HG02973 (cell line): ENCODE results near the gene GOT2.
"Not testable (repeated sequence)": the region's sequence is repeated elsewhere in the genome, so short reads cannot be mapped to it uniquely, and the experiment has no call there.

ENCODE experiments used
- ATAC-seq: cut with Tn5 transposase; IDR thresholded peaks from one replicate; pipeline ENCODE4 v1.9.1; 2021; ENCODE audit warnings: moderate library complexity; ENCODE audit not compliant: unreplicated experiment

GOT2 gene

DNA sequence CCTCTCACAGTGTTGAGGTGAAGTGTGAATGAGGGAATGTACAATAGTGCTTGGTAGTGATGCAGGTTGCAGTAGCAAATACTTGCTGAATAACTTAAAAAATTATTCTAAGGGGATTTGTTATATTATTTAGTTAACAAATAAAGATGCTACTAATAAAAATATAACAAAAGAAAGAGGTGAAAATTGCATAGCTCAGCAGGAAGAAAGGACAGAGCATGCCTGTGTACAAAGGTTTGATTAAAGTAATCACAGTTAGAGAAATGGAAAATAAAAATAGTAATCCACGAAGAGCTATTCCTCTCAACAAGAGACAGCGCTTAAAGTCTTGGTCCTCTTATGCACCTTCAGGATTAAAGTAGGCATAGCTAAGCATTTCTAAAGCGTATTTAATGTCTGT, 11.0 kb downstream of the GOT2 start:
- no peak for ATAC-seq

DNA sequence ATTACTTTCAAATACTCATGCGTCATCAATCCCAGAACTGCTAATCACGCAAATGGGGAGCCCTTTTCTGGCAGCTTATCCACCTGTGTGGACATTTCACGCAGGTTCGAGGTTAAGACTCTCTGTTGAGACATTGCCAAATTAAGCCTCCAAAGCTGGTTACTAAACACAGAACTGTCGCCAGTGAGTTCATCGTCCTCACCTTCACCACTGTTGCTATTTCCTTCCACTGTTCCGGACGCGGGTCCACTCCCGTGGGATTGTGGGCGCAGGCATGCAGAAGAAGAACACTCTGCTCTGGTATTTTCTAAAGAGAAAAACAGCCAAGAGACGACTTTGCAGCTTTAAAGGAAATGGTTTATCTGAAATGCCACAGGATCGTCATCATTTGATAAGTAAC, 16.1 kb downstream of the GOT2 start:
- ATAC-seq: no peak

DNA sequence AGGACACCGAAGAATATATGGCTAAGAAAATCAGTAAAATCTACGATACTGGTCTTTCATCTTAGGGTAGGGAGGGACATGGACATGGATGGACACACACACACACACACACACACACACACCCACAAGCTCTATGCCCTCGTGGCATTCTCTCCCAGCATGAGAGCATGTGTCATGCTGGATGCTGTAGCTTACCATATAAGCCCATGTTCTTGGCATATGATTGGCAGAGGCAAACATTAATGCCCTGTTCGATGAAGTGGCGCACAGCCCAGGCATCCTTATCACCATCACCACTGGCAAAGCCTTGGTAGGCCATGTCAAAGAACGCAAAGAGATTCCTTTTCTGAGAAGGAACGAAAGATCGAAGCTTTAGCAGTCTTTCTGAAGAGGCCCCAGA, 17.6 kb downstream of the GOT2 start:
- ATAC-seq: no peak

DNA sequence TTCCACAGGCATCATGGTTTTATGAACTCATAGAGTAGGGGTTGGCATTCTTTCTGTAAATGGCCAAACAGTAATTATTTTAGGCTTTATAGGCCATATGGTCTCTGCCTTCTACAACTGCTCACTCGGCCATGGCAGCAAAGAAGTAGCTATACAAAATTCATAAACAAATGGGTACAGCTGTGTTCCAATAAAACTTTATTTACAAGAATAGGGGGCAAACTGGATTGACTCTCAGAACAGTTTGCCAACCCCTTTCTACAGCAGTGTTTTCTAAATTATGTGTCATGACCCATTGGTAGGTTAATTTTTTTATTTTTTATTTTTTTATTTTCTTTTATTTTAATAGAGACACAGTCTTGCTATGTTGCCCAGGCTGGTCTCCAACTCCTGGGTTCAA, 20.4 kb downstream of the GOT2 start:
- no peak for ATAC-seq

DNA sequence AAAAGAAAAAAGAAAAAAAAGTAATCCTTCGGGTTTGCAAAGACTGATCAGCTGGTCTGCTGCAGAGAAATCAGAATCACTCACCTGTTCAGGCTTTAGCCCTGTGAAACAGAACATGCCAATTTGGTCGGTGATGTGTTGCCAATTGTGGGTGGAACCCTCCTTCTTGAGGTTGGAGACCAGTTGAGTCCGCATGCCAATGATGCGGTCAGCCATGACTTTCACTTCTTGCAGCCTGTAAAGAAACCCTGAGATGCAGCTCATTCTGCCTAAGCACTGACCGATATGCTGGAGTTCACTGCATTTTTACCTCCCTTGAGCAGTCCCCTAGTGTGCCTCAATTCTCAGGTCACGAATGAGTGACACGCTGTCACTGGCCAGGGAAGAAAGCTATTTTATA, 24.8 kb downstream of the GOT2 start:
- ATAC-seq: no peak

DNA sequence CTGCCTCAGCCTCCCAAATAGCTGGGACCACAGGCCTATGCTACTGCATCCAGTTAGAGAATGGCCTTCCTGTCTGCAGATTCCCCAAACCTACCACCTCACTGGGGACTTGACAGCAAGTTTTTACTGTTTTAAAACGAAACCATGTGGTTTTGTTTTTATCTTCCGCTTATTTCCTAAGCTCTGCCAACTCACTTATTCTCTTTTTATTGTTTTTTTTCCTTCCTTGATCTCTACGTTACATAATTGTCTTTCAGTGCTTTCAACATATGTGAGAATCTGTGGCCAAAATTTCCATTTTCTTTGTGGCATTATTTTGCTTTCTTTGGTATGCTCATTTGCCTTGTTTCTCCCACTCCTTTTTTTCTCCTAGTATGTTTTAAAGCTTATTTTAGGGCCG, 35.0 kb downstream of the GOT2 start:
- no peak for ATAC-seq

DNA sequence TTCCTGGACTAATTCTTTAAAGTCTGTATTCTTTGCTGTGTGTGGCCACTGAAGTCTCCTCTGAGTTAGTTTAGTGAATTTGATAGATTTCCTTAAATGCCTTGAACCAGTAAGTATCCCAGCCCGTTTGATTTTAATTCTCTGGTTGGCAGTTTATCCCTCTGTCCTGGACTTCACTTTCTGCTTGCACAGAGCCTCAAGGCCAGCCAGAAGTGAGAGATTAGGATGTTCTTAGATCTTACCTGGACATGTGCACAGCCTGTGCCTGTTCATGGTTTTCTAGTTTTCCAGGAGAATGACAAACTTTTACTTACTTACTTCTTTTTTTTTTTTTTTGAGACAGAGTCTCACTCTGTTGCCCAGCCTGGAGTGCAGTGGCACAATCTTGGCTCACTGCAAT, 38.7 kb downstream of the GOT2 start:
- no peak for ATAC-seq

DNA sequence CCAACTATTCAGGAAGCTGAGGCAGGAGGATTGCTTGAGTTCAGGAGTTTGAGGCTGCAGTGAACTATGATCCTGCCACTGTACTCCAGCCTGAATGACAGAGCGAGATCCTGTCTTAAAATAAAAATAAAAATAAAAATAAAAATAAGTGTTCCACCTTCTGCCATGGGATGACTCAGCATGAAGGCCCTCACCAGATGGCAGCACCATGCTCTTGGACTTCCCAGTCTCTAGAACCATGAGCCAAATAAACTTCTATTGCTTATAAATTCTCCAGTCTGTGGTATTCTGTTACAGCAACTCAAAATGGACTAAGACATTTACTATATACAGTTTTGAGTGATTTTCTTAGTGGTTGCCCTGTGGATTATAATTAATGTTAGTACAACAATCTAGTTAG, 41.7 kb downstream of the GOT2 start:
- ATAC-seq: no peak

DNA sequence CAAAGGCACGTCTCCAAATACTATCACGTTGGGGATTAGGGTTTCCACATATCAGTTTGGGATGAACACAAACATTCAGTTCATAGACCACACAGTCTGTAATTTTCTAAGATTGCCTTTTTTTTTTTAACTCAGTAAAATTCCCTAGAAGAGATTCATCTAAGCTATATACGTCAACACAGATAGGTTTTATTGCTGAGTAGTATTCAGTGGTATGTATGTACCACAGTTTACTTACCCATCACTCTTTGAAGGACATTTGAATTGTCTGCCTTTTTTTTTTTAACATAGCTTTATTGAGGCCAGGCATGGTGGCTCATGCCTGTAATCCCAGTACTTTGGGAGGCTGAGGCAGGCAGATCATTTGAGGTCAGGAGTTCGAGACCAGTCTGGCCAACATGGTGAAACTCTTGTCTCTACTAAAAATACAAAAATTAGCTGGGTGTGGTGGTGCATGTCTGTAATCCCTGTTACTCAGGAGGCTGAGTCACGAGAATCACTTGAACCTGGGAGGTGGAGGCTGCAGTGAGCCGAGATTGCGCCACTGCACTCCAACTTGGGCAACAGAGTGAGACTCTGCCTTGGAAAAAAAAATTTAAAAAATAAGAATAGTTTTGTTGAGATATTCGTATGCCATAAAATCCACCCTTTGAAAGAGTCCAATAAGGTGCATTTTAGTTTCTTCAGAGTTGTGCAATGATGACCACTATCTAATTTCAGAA, 47.0 kb downstream of the GOT2 start:
- ATAC-seq: not testable (repeated sequence)

DNA sequence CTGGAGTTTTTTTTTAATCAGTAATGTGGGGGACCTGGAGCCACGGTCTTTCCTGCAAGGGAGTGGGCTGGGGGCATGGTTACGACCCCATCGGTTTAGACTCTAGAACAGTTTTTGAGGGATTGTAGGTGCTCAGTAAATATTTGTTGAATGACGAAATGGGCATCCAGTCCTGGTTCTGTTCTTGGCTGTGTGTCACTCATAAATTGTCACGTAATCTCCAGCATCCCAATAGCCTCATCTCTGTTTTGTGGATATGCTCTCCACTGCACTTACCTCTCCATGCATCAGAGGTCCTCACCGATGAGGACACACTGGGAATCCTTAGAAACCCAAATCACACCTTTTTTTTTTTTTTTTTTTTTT, 49.0 kb downstream of the GOT2 start:
- ATAC-seq: no peak

DNA sequence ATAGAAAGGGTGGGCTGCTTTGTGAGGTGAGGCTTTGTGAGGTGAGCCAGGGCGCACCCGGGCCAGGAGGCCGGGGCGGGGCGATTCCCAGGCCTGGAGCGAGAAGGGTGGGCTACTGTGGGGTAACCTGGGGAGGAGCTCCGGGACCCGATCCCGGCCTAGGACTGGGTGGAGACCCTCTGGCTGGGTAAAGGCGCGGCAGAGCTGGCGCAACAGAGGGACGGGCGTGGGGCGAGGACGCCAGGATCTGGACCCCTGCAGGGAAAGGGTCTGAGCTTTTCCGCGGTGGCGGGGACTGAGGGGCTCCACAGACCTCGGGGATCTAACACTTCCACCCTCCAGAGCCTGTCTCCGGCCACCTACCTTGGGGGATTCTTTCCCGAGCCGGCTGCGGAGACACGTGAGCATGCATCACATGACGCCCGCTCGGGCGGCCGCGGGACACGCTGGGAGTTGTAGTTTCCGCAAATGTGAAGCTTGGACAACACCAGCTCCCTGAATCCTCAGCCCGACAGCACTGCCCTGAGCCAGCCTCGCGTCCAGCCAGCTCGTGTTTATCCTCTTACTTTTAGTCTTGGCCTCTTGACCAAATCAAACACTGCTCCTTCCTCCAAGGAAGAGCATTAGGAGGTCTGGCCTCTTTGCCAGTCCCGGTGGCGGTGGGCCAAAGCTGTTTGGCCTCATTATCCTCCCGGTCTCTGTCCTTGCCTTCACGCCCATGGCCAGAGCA, 49.6 kb downstream of the GOT2 start, which contains the start of gene SLC38A7:
Gene SLC38A7, minus strand, starts transcription at position 417 of the 730 bp plus-strand sequence. CDS start 4,644 bp downstream, outside the sequence.
- ATAC-seq: peak; percentile 99

DNA sequence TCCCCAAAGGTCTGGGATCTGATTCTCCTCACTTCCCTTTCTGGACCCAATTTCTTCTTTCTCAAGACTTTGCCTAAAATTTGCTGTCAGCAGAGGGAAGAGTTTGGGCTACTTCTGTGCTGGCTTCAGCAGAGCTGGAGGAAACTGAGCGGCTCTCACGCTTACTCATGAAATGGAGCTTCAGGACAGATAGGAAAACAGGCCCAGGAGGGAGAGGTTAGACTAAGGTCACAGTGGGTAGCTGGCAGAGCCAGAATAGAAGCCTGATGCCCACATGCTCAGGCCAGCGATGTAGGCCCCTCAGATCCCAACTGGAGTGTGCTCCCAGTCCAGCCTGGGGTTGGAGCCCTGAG, 50.1 kb downstream of the GOT2 start:
- no peak for ATAC-seq

DNA sequence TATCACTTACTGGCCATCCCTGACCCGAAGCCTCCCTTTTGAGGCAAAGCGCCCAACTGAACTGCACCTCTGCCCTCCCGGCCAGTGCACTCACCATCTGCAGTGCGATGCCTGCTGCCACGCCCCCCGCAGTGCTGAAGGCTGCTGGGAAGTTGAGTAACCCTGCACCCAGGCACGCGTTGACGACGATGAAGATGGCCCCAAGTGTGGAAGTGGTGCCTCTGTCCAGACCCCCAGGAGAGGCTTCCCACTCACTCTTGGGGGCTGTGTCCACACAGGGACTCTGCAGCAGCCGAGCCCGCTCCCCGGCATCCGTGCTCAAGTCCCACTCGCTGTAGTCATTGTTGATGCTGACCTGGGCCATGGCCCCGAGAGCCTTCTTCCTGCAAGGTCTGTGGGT, 54.4 kb downstream of the GOT2 start:
- no peak for ATAC-seq

DNA sequence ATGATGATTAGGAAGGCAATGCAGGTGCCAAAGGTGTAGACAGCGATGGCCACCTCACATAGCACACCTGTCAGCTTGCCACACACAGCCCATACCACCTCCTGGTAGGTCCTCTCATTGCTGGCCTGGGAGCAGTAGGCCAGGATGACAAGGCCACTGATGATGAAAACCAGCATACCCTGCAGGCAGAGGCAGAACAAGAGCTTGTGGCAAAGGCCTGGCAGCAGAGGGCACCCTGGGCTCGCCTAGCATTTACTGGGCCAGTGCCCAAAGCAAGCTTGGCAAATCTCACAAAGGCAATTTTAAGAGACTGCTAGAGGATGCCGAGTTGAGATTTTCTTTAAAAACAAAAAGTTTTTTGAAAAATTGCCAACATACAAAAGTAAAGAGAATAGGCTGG, 55.4 kb downstream of the GOT2 start:
- ATAC-seq: no peak

DNA sequence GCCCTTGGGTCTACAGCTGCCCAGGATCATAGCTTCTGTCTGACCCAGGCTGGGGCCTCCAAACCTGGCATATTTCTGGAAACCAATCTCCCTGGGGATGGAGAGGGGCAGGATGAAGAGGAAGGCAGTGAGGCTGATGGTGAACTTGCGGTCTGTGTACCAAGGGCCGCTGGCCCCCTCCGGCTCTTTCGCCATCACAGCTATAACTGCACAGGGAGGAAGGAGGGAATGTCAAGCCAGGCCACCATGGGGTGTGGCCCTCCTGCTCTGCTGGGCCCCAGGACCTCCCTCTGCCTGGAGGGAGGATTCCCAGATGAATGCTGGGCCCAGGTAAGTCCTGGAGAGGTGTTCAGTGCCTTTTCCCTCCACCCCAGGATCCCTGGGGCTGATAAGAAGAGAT, 55.8 kb downstream of the GOT2 start:
- no peak for ATAC-seq

DNA sequence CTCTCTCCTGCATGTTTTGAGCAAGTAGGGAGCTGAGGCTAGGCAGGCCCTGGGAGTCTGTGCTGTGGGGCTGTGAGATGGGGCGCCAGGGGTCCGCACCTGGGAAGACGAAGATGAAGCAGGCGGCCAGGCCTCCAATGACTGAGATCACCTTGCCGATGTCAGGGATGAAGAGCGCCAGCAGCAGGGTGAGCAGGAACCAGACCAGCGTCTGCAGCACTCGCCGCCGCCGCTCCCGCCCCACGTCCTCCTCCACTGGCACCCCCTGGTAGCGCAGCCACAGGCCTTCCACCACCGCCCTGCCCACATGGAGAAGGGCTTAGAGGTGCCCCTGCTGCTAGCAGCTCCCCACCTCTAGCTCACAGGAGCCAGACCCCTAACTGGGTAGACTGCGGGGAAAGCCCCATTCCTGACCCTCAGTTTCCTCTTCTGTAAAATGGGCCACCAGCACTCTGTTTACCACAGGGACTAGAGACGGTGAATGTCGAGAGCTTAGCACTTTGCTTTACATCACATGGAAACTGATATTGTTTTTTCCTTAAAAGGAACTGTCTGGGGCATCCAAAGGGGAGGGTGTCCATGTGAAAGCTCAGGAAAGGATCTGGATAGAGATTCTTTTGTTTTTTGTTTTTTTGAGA, 63.1 kb downstream of the GOT2 start:
- no peak for ATAC-seq

DNA sequence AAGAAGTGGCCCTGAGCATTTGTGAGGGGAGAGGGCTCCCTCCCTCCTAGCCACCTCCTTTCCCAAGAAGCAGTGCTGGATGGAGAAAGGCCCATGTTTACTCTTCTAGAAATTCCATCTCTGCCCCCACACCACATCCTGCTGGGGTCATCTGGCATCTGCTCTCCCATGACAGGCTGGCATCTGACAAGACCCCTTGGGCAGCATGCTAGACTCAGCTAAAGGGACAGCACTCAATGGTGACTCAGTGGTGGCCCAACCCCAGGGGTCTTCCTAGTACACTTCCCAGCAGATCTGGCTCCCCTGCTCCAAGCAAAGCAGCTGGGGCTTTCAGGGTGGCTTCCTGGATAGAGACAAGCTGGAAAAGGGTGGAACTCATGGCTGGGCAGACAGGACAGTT, 63.9 kb downstream of the GOT2 start:
- no peak for ATAC-seq

DNA sequence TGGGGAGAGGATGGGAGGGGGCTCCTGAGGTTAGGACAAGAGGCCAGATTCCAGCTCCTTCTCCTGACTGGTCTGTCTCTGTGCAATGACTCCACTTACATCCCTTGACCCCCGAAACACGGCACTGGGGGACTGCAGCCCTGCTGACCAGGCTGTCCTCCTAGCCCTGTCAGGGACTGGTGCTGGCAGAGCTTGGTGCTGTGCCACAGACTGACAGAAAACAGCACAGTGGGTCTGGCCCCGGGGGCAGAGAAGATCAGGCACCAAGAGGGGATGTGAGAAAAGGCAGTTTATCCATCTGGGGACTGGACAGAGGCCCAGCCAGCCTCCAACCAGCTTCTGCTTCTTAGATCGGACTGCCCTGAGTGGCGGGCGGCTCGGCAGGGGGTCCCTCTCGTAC, 68.9 kb downstream of the GOT2 start:
- no peak for ATAC-seq

DNA sequence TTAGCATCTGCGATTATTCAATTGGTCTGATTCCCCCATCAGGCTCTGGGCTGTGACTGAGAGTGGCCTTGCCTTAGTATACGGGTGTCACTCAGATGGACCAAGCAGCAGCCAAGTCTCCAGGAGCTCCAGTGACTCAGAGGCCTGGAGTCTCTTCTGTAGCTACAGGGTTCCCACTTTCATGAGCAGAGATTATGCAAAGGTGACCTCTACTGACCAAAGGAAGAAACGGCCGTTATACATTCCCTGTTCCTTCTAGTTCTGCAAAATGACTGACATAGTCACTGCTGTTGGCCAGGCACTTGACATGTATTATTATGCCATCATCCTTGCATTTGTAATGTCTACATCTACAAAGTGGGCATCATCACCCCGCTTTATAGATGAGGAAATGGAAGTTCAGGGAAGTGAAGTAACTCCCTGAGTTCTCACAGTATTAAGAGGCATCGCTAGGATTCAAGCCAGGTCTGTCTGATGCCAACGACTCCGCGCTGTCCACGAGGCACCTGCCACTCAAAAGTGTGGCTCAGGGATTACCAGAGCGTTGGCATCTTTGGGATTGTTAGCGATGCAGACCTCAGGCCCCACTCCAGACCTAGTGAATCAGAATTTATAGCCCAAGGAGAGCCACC, 72.8 kb downstream of the GOT2 start:
- ATAC-seq: peak; percentile 62

DNA sequence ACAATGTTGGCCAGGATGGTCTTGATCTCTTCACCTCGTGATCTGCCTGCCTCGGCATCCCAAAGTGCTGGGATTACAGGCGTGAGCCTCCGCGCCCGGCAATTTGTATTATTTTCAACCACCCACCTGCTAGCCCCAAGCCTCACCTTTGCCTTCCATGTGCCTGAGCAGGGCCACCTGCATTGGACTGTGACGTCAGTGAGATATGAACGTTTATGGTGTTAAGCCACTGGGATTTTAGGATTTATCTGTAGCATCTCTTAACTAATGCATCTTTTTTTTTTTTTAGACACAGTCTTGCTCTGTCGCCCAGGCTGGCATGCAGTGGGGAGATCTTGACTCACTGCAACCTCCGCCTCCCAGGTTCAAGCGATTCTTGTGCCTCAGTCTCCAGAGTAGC, 74.2 kb downstream of the GOT2 start:
- ATAC-seq: not testable (repeated sequence)

DNA sequence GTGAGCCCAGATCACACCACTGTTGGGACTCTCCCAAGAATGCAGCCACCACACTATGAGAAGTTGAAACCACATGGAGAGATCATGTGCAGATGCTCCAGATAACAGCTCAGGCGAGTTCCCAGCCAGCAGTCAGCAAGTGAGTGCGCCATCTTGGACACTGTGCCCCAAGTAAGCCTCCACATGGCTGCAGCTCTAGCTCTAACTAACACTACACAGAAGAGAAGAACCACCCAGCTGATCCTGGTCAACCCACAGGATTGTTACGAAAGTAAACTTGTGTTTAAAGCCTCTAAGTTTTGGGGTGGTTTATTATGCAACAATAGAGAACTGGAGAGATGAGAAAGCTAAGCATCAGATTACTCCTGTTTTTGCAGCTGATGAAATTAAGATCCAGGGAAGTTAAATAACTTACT, 75.3 kb downstream of the GOT2 start:
- ATAC-seq: no peak
